ENCODE data around the gene PGR.

The PGR gene

GRCh38 chr11:101113540-101113939 lies 16.1 kb downstream of the PGR start:
- TF ChIP-seq CTCF (IDR thresholded peaks at IDR 0.05; ENCODE audit: insufficient read depth, low read depth, low read length, missing control alignments): no peak
- H3K4me3 ChIP-seq (ENCODE audit: low read depth, low read length): no peak overlapping the region
- DNase-seq (ENCODE audit: low read depth): no peak

DNA sequence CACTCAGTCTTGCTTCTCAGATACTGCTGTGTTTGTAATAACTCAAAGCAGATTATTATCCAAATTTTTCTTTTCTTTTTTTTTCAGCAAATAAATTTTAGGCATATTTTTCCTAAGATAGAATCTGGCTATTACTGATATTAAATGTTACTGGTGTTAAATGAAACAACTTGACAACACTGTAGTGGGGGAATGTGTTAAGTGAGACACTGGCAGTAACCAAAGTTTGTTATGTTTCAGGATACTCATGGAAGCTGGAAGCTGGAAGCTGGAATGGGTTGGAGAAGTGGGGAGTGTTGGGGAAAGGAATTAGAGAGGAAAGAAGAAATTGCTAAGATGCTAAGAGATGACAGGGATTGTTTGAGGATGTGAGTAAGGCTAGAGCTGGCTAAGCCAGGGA lies 24.9 kb downstream of the PGR start:
- no peak for DNase-seq (ENCODE audit: low read depth)
- TF ChIP-seq CTCF (IDR thresholded peaks at IDR 0.05; ENCODE audit: insufficient read depth, low read depth, low read length, missing control alignments): no peak
- no peak overlapping the region for H3K4me3 ChIP-seq (ENCODE audit: low read depth, low read length)

GRCh38 chr11:101103433-101103832 lies 26.2 kb downstream of the PGR start:
- no peak for DNase-seq (ENCODE audit: low read depth)
- no peak overlapping the region for H3K4me3 ChIP-seq (ENCODE audit: low read depth, low read length)
- TF ChIP-seq CTCF (IDR thresholded peaks at IDR 0.05; ENCODE audit: insufficient read depth, low read depth, low read length, missing control alignments): no peak

DNA sequence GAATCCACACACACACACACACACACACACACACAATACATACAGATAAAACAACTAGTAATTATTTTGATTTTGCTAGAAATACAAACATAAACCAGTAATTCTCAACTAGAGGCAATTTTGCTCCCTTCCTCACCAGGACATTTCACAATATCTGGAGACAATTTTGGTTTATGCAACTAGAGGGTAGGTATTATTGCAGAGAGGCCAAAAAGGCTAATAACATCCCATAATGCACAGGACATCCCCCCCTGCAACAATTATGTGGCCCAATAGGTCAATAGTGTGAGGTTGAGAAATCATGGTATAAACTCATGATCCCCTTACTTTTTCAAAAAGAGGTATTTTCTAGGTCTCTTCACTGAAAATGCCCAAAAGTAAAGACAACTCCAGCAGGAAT lies 29.0 kb downstream of the PGR start:
- DNase-seq (ENCODE audit: low read depth): no peak
- no peak overlapping the region for H3K4me3 ChIP-seq (ENCODE audit: low read depth, low read length)
- no peak for TF ChIP-seq CTCF (IDR thresholded peaks at IDR 0.05; ENCODE audit: insufficient read depth, low read depth, low read length, missing control alignments)

GRCh38 chr11:101096036-101096704 lies 33.4 kb downstream of the PGR start:
- TF ChIP-seq CTCF (IDR thresholded peaks at IDR 0.05; ENCODE audit: insufficient read depth, low read depth, low read length, missing control alignments): no peak
- no peak overlapping the region for H3K4me3 ChIP-seq (ENCODE audit: low read depth, low read length)
- no peak for DNase-seq (ENCODE audit: low read depth)

- DNase-seq (ENCODE audit: low read depth): no peak
- no peak overlapping the region for H3K4me3 ChIP-seq (ENCODE audit: low read depth, low read length)
- no peak for TF ChIP-seq CTCF (IDR thresholded peaks at IDR 0.05; ENCODE audit: insufficient read depth, low read depth, low read length, missing control alignments)
Observed at GRCh38 chr11:101091781-101092180, 37.8 kb downstream of the PGR start.

DNA sequence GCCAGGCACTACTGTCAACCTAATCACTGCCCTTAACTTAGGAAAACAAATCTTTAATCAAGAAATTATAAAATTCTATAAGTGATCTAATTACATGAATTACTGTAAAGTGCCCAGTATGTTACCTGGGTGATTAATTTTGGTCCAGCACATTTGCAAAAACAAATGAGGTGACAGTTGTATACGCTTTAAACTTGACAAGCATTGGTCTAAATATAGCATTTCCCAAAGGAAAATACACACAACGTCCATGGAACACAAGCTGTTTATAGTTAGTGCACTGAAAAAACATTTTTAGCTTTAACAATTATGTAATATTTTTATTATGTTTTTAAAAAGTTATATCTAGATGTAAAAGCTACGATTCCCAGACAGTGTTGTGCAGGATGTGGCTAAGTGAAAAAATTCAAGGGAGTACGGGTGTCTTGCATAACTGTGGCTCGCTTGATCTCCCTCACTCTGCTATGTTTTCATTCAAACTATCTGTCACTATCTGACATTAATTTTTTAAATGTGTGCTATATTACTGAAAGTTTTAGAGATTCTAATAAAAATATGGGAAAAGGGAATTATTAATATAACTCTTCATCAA lies 38.8 kb downstream of the PGR start:
- H3K4me3 ChIP-seq (ENCODE audit: low read depth, low read length): no peak overlapping the region
- DNase-seq (ENCODE audit: low read depth): no peak
- TF ChIP-seq CTCF (IDR thresholded peaks at IDR 0.05; ENCODE audit: insufficient read depth, low read depth, low read length, missing control alignments): no peak

Data from GM12865 (cell line).